CD4-positive, alpha-beta T cell (primary cell): ENCODE results near the gene CRTC1. TPM values are rescaled to one million over a fixed set of nuclear protein-coding genes. Genes with fewer than 3 reads are reported as not detected.
"Not testable (repeated sequence)": the region's sequence is repeated elsewhere in the genome, so short reads cannot be mapped to it uniquely, and the experiment has no call there.

Experiments
- ATAC-seq: fragments of 200-7000 bp; cut with Tn5 transposase; one replicate; pipeline ENCODE4 v1.10.0; 2022; ENCODE audit warnings: mild to moderate bottlenecking; ENCODE audit not compliant: poor library complexity
- CTCF ChIA-PET: fragments of 350-600 bp; sonication (Branson Sonifier 250); formaldehyde crosslinking; loops from one replicate; lab custom pipeline; 2021; ENCODE audit warnings: antibody characterized with exemption, inconsistent platforms; lab: Charles Lee
- POLR2A ChIA-PET: fragments of 350-600 bp; sonication (Branson Sonifier 250); formaldehyde crosslinking; loops from one replicate; lab custom pipeline; 2021; ENCODE audit warnings: antibody characterized with exemption, inconsistent platforms; lab: Charles Lee
- DNase-seq, 14 experiments: peaks; one replicate each; pipeline ENCODE4 v3.0.0-alpha.2; 2013 to 2020; ENCODE audit warnings: mixed read lengths in 2 of 14
- H3K27ac ChIP-seq, 2 donors: one replicate each; pipeline versions ENCODE4 v1.5.1 to v1.7.0; 2013; ENCODE audit warnings: low read length in 2 of 2, low read depth in 1 of 2, mild to moderate bottlenecking in 1 of 2
- H3K27me3 ChIP-seq, 2 experiments: 1 replicate in 1 of 2; 2 replicates in 1 of 2; pipeline versions ENCODE4 v1.6.1 to v1.7.0; 2013; ENCODE audit warnings: low read length in 2 of 2, control low read depth in 1 of 2, mild to moderate bottlenecking in 1 of 2, moderate library complexity in 1 of 2; ENCODE audit not compliant: insufficient read depth in 2 of 2, control insufficient read depth in 1 of 2
- H3K36me3 ChIP-seq: one replicate; pipeline ENCODE4 v1.6.1; 2013; ENCODE audit warnings: low read length, control low read depth; ENCODE audit not compliant: insufficient read depth
- H3K4me1 ChIP-seq: one replicate; pipeline ENCODE4 v1.6.1; 2013; ENCODE audit warnings: low read length, control low read depth; ENCODE audit not compliant: insufficient read depth
- H3K4me3 ChIP-seq: one replicate; pipeline ENCODE4 v1.5.1; 2013; ENCODE audit warnings: mild to moderate bottlenecking, low read length, moderate library complexity
- H3K9me3 ChIP-seq, 2 experiments: 1 replicate in 1 of 2; 2 replicates in 1 of 2; pipeline versions ENCODE4 v1.6.1 to v1.7.0; 2013; ENCODE audit warnings: low read length in 2 of 2, mild to moderate bottlenecking in 2 of 2, control low read depth in 1 of 2, moderate library complexity in 1 of 2; ENCODE audit not compliant: control insufficient read depth in 1 of 2, insufficient read depth in 1 of 2
- H3K27ac Mint-ChIP-seq: one replicate; pipeline ENCODE4 v1.8.0; 2020; ENCODE audit warnings: mixed read lengths
- H3K27me3 Mint-ChIP-seq: one replicate; pipeline ENCODE4 v1.8.0; 2021; ENCODE audit warnings: mixed read lengths
- H3K36me3 Mint-ChIP-seq: one replicate; pipeline ENCODE4 v1.8.0; 2021; ENCODE audit warnings: low read depth, mixed read lengths
- H3K4me1 Mint-ChIP-seq: one replicate; pipeline ENCODE4 v1.8.0; 2021; ENCODE audit warnings: low read depth, mixed read lengths
- H3K4me3 Mint-ChIP-seq: one replicate; pipeline ENCODE4 v1.8.0; 2020; ENCODE audit warnings: mild to moderate bottlenecking, mixed read lengths
- H3K9me3 Mint-ChIP-seq: one replicate; pipeline ENCODE4 v1.8.0; 2020; ENCODE audit warnings: mixed read lengths
- intact Hi-C, 2 experiments: fragments of 100-400 bp; cut with DNase I in 1 of 2; cut with micrococcal nuclease in 1 of 2; formaldehyde crosslinking; loops; one replicate each; pipeline versions ENCODE4 v1.15.1 to v1.9.0; 2023 to 2025; cut with DNase I, micrococcal nuclease
- total RNA-seq, 174 experiments: library from RNA in 2 of 174; stranded (reverse) in 2 of 174; gene quantifications; one replicate each; pipeline ENCODE4 v1.2.3 and lab custom pipeline; 2021 to 2026
- TF ChIP-seq, protein P1 (sequence below): fragments of 200-600 bp; IDR thresholded peaks from one replicate; pipeline ENCODE4 v1.8.0; 2022; ENCODE audit warnings: antibody characterized with exemption, mild to moderate bottlenecking

The CRTC1 gene
- total RNA-seq, 2 experiments from 2014 or later, result 11.8 to 12.2 TPM

DNA sequence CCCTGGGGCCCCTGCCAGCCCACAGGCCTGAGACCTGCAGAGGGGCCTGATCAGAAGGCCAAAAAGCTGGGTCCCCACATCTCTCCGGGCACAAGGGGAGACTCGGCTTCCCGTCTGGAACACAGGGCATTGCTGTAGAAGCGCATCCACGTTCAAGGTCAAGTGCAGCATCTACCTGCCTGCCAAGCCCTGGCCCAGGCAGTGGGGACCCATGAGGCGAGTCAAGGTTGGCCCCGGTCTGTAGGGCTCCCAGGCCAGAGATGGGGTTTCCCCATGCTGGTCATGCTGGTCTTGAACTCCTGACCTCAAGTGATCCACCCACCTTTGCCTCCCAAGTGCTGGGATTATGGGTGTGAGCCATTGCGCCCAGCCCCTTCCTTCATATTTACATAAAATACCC is 121.2 kb downstream of the CRTC1 start:
- Histone ChIP-seq H3K4me1 (peaks cover 2% of the 10 kb centered on the region), H3K36me3 (no peaks in the 10 kb centered on the region), H3K27me3 (peaks cover 0 to 6% of the 10 kb centered on the region in 2 experiments), H3K4me3 (no peak overlapping the region), H3K9me3 (peaks cover 0 to 15% of the 10 kb centered on the region in 2 experiments), H3K27ac (no peak overlapping the region)
- ATAC-seq (no peak), DNase-seq (no peak)
- TF ChIP-seq, protein P1, sequence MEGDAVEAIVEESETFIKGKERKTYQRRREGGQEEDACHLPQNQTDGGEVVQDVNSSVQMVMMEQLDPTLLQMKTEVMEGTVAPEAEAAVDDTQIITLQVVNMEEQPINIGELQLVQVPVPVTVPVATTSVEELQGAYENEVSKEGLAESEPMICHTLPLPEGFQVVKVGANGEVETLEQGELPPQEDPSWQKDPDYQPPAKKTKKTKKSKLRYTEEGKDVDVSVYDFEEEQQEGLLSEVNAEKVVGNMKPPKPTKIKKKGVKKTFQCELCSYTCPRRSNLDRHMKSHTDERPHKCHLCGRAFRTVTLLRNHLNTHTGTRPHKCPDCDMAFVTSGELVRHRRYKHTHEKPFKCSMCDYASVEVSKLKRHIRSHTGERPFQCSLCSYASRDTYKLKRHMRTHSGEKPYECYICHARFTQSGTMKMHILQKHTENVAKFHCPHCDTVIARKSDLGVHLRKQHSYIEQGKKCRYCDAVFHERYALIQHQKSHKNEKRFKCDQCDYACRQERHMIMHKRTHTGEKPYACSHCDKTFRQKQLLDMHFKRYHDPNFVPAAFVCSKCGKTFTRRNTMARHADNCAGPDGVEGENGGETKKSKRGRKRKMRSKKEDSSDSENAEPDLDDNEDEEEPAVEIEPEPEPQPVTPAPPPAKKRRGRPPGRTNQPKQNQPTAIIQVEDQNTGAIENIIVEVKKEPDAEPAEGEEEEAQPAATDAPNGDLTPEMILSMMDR, result no peak
- ChIA-PET POLR2A (no interaction called here), CTCF (no interaction called here)
- H3K9me3 Mint-ChIP-seq, result no peaks in the 10 kb centered on the region
- H3K27ac Mint-ChIP-seq, result no peak overlapping the region
- no peaks in the 10 kb centered on the region for H3K36me3 Mint-ChIP-seq
- H3K27me3 Mint-ChIP-seq, result peaks cover 13% of the 10 kb centered on the region
- H3K4me1 Mint-ChIP-seq, result peaks cover 3% of the 10 kb centered on the region
- intact Hi-C loops, result no loop called here
- no peak overlapping the region for H3K4me3 Mint-ChIP-seq

DNA sequence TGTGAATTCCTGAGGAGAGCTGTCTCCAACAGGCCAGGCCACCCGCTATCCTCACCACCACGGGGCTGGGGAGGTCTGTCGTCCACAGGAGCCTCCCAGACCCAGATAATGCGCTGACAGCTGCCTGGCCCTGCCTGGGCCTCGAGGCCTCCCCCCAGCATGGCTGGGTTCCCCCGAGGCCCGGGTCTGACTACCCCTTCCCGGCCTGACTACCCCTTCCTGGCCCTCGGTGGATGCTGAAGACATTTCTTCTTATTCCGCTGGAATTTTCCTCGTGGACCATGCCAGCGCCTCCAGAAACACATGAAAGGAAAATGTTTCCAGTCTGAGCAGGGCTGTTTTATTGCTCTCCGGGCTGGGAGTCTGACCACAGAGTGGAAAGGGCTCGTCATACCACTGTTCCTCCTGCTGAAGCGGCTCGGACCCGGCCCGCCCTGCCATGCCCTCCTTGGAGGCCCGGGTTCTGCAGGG is 124.4 kb downstream of the CRTC1 start:
- H3K4me3 Mint-ChIP-seq, result no peak overlapping the region
- CTCF ChIA-PET, result no interaction called here

DNA sequence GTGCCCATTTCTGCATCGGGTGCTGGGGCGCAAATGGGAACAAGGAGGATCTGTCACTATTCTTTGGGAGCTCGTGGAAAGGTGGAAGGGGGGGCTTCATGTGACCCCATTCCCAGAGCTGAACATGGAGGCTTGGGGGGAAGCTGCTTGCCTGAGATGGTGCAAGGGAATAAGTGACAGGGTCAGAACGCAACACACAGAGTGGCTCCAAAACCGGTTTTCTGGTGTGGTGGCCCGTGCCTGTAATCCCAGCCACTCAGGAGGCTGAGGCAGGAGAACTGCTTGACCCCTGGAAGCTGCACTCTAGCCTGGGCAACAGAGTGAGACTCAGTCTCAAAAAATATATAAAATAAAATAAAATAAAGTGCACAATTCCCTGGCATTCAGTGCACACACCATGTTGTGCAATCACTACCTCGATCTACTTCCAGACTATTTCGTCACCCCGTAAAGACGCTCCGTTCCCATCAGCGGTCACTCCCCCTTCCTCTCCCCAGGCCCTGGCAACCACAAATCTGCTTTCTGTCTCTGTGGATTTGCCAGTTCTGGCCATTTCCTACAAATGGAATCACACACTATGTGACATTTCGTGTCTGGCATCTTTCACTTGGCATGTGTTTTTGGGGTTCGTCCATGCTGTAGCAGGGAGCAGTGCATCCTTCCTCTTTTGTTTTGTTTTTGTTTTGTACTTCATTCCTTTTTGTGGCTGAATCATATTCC is 125.8 kb downstream of the CRTC1 start:
- H3K4me3 Mint-ChIP-seq, result no peak overlapping the region

More for the DNA sequence above, 124.4 kb downstream of the CRTC1 start:
- Mint-ChIP-seq H3K4me1 (peaks cover 4% of the 10 kb centered on the region), H3K9me3 (no peaks in the 10 kb centered on the region), H3K36me3 (no peaks in the 10 kb centered on the region), H3K27ac (no peak overlapping the region), H3K27me3 (peaks cover 15% of the 10 kb centered on the region)
- intact Hi-C loops, result no loop called here
- Histone ChIP-seq H3K4me1 (peaks cover 2% of the 10 kb centered on the region), H3K9me3 (peaks cover 0 to 5% of the 10 kb centered on the region in 2 experiments), H3K27me3 (no peaks in the 10 kb centered on the region), H3K27ac (no peak overlapping the region), H3K4me3 (no peak overlapping the region), H3K36me3 (no peaks in the 10 kb centered on the region)
- POLR2A ChIA-PET, result no interaction called here
- DNase-seq (no peak), ATAC-seq (no peak)
- TF ChIP-seq, protein P1, result no peak

DNA sequence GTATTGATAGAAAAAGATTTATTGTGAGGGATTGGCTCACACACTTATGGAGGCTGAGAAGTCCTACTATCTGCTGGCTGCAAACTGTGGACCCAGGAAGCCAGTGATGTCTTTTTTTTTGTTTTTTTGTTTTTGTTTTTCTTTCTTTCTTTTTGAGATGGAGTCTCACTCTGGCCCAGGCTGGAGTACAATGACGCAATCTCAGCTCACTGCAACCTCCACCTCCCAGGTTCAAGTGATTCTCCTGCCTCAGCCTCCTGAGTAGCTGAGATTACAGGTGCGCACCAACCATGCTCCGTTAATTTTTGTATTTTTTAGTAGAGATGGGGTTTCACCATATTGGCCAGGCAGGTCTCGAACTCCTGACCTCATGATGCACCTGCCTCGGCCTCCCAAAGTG is 128.2 kb downstream of the CRTC1 start:
- ATAC-seq, intact Hi-C loops: not testable (repeated sequence)

More for the DNA sequence above, 125.8 kb downstream of the CRTC1 start:
- intact Hi-C loops, result no loop called here
- peaks cover 4% of the 10 kb centered on the region for H3K4me1 Mint-ChIP-seq
- H3K4me1 ChIP-seq, result peaks cover 2% of the 10 kb centered on the region
- H3K27me3 ChIP-seq, result no peaks in the 10 kb centered on the region
- H3K9me3 Mint-ChIP-seq, result no peaks in the 10 kb centered on the region
- no peak overlapping the region for H3K4me3 ChIP-seq
- ChIA-PET POLR2A (no interaction called here), CTCF (no interaction called here)
- no peaks in the 10 kb centered on the region for H3K36me3 ChIP-seq
- no peaks in the 10 kb centered on the region for H3K9me3 ChIP-seq
- H3K27ac Mint-ChIP-seq, result no peak overlapping the region
- peaks cover 9% of the 10 kb centered on the region for H3K27me3 Mint-ChIP-seq
- ATAC-seq (no peak), DNase-seq (no peak)
- no peak overlapping the region for H3K27ac ChIP-seq
- H3K36me3 Mint-ChIP-seq, result no peaks in the 10 kb centered on the region
- TF ChIP-seq, protein P1, result no peak

More for the DNA sequence above, 128.2 kb downstream of the CRTC1 start:
- POLR2A ChIA-PET, H3K27ac Mint-ChIP-seq, H3K27ac ChIP-seq, H3K9me3 ChIP-seq, DNase-seq, H3K36me3 Mint-ChIP-seq, H3K27me3 ChIP-seq, H3K4me3 Mint-ChIP-seq, H3K27me3 Mint-ChIP-seq, H3K36me3 ChIP-seq, H3K9me3 Mint-ChIP-seq, H3K4me1 Mint-ChIP-seq, H3K4me3 ChIP-seq, H3K4me1 ChIP-seq, CTCF ChIA-PET: not testable (repeated sequence)
